Chondrocyte (in vitro differentiated cells): ENCODE measurements around the gene PARVB. TPM values are rescaled to one million over a fixed set of nuclear protein-coding genes. Genes with fewer than 3 reads are reported as not detected.

Experiments
- DNase-seq: peaks from one replicate; pipeline ENCODE4 v3.0.0; 2021; ENCODE audit warnings: mixed read lengths, low spot score
- H3K27ac Mint-ChIP-seq: one replicate; pipeline ENCODE4 v1.8.0; 2021; ENCODE audit warnings: mild to moderate bottlenecking, moderate library complexity, mixed read lengths; ENCODE audit not compliant: unreplicated experiment
- H3K27me3 Mint-ChIP-seq: 2 replicates; pipeline ENCODE4 v1.8.0; 2021; ENCODE audit warnings: low read depth, mixed read lengths
- H3K36me3 Mint-ChIP-seq: 2 replicates; pipeline ENCODE4 v1.8.0; 2021; ENCODE audit warnings: low read depth, mixed read lengths
- H3K4me1 Mint-ChIP-seq: 2 replicates; pipeline ENCODE4 v1.8.0; 2021; ENCODE audit warnings: low read depth, mild to moderate bottlenecking, mixed read lengths
- H3K4me3 Mint-ChIP-seq: one replicate; pipeline ENCODE4 v1.8.0; 2021; ENCODE audit warnings: mild to moderate bottlenecking, moderate library complexity, mixed read lengths; ENCODE audit not compliant: unreplicated experiment
- H3K9me3 Mint-ChIP-seq: 2 replicates; pipeline ENCODE4 v1.8.0; 2021; ENCODE audit warnings: low read depth, mixed read lengths
- CTCF ChIP-seq: fragments of 200-600 bp; sonication (generic); IDR thresholded peaks from 2 replicates; pipeline ENCODE4 v1.5.0; 2021; ENCODE audit warnings: antibody characterized with exemption, mild to moderate bottlenecking, moderate library complexity
- total RNA-seq: library from RNA; stranded (reverse); gene quantifications from 3 replicates; pipeline ENCODE4 v1.2.1, GENCODE V29; 2021

Gene PARVB
- total RNA-seq, 1 donor from 2014 or later = 33.6 TPM

GRCh38 chr22:44026630-44027511, 2.8 kb downstream of the PARVB start:
- H3K4me1 Mint-ChIP-seq = peaks cover 35% of the 10 kb centered on the region
- no peak for DNase-seq
- peak overlapping the region; percentile 71 for H3K27ac Mint-ChIP-seq
- H3K36me3 Mint-ChIP-seq = no peaks in the 10 kb centered on the region
- no peak for TF ChIP-seq CTCF
- no peaks in the 10 kb centered on the region for H3K27me3 Mint-ChIP-seq
- no peak overlapping the region for H3K4me3 Mint-ChIP-seq
- H3K9me3 Mint-ChIP-seq = no peaks in the 10 kb centered on the region

- no peak for DNase-seq
- H3K9me3 Mint-ChIP-seq = no peaks in the 10 kb centered on the region
- TF ChIP-seq CTCF = no peak
- H3K4me3 Mint-ChIP-seq = no peak overlapping the region
- no peak overlapping the region for H3K27ac Mint-ChIP-seq
- no peaks in the 10 kb centered on the region for H3K36me3 Mint-ChIP-seq
- no peaks in the 10 kb centered on the region for H3K27me3 Mint-ChIP-seq
- H3K4me1 Mint-ChIP-seq = peaks cover 40% of the 10 kb centered on the region
These were observed 4.0 kb downstream of the PARVB start for GRCh38 chr22:44028091-44028490.

GRCh38 chr22:44029069-44029468, 5.0 kb downstream of the PARVB start:
- Mint-ChIP-seq H3K9me3 (no peaks in the 10 kb centered on the region), H3K4me1 (peaks cover 43% of the 10 kb centered on the region), H3K36me3 (no peaks in the 10 kb centered on the region), H3K27me3 (no peaks in the 10 kb centered on the region), H3K27ac (no peak overlapping the region), H3K4me3 (no peak overlapping the region)
- no peak for DNase-seq
- no peak for TF ChIP-seq CTCF

- Mint-ChIP-seq H3K9me3 (no peaks in the 10 kb centered on the region), H3K27me3 (no peaks in the 10 kb centered on the region), H3K27ac (no peak overlapping the region), H3K4me3 (no peak overlapping the region), H3K4me1 (peaks cover 37% of the 10 kb centered on the region), H3K36me3 (no peaks in the 10 kb centered on the region)
- TF ChIP-seq CTCF = no peak
- DNase-seq = no peak
These were observed 6.1 kb downstream of the PARVB start for GRCh38 chr22:44030051-44030701.

- no peak for DNase-seq
- H3K27ac Mint-ChIP-seq = no peak overlapping the region
- no peaks in the 10 kb centered on the region for H3K9me3 Mint-ChIP-seq
- no peak overlapping the region for H3K4me3 Mint-ChIP-seq
- H3K27me3 Mint-ChIP-seq = no peaks in the 10 kb centered on the region
- no peak for TF ChIP-seq CTCF
- peaks cover 37% of the 10 kb centered on the region for H3K4me1 Mint-ChIP-seq
- H3K36me3 Mint-ChIP-seq = no peaks in the 10 kb centered on the region
These were observed 6.6 kb downstream of the PARVB start for GRCh38 chr22:44030702-44031082.
